ENCODE data around the gene SELENON.

The SELENON gene

DNA sequence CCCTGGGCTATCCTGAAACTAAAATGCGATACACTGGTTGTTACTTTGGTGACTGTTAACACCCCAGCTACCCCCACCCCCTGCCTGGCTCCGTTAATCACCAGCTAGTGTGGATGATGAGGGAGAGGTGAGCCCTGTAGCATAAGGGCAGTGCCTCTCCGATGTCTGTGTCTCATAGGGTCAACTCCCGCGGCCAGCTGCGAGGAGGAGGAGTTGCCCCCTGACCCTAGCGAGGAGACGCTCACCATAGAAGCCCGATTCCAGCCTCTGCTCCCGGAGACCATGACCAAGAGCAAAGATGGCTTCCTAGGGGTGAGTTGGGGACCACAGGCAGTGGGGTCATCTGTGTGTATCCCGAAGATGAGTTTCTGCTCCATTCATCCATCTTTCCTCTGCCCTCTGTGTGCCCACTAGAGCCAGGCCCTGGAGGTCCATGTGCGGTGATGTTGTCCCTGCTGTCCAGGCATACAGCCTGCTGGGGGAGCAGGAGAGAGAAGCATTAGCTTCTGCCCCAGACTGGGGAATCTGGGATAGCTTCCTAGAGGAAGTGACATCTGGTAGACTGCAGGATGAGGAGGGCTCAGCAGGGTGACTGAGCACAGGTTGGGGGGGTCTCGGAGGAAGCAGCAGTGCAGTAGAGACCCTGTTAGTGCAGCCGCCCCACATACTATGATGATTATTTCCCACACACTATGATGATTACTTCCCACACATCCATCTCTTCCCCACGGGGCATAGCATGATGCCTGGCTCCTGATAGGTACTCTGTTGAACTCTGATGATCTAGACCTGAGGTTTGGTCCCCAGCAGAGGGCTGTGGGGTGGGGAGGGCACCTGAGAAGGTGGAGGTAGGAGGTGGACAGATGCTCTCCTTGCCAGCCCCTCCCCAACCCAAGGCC, 5.2 kb downstream of the SELENON start:
- TF ChIP-seq CTCF (IDR thresholded peaks at IDR 0.05; ENCODE audit: extremely low read depth, insufficient read depth, missing control alignments): no peak
- in situ Hi-C loops (cut with MboI; ENCODE audit: low pct_unique_long_range_greater_than_20kb, low sequenced_read_pairs, unreplicated experiment): no loop called here

DNA sequence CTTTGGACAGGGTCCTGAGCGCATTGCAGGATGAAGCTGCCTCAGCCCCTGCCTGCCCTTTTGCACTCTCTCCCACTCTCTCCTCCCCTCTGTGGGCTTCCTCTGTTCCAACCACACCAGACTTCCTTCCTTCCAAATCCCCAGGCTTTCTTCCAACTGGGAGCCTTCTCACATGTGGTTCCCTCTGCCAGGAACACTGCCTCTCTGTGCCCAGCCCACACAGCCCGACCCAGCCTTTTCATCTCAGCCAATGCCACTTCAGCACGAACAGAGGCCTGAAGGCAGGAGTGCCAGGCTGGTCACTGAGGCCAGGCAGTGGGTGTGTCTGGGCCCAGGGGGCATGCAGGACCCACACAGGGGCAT, 5.9 kb downstream of the SELENON start:
- no peak for DNase-seq (ENCODE audit: low spot score)
- in situ Hi-C loops (cut with MboI; ENCODE audit: low pct_unique_long_range_greater_than_20kb, low sequenced_read_pairs, unreplicated experiment): no loop called here
- TF ChIP-seq CTCF (IDR thresholded peaks at IDR 0.05; ENCODE audit: extremely low read depth, insufficient read depth, missing control alignments): no peak

More for the DNA sequence above, 5.2 kb downstream of the SELENON start:
- no peak for DNase-seq (ENCODE audit: low spot score)

DNA sequence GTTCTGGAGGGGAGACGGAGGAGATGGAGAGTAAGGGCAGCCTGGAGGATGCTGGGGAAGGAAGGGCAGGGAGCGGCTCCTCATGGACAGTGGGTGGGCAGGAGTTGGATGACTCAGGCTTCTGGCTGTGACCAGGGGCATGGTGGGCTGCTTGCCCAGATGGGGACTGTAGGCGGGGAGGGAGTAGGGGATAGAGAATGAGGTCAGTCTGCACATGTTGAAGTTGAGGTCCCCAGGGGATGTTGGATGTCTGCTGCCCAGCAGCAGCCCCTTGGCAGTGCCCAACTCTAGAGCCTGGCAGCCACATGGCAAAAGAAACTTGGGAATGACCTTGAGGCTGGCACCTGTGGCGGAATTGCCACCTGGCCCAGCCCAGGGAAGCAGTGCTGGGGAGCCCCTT, 6.4 kb downstream of the SELENON start:
- no peak for DNase-seq (ENCODE audit: low spot score)
- no peak for TF ChIP-seq CTCF (IDR thresholded peaks at IDR 0.05; ENCODE audit: extremely low read depth, insufficient read depth, missing control alignments)
- in situ Hi-C loops (cut with MboI; ENCODE audit: low pct_unique_long_range_greater_than_20kb, low sequenced_read_pairs, unreplicated experiment): no loop called here

- in situ Hi-C loops (cut with MboI; ENCODE audit: low pct_unique_long_range_greater_than_20kb, low sequenced_read_pairs, unreplicated experiment): no loop called here
- TF ChIP-seq CTCF (IDR thresholded peaks at IDR 0.05; ENCODE audit: extremely low read depth, insufficient read depth, missing control alignments): no peak
- DNase-seq (ENCODE audit: low spot score): no peak
Observed at GRCh38 chr1:25807480-25808390, 7.7 kb downstream of the SELENON start.

GRCh38 chr1:25808481-25809244, 8.7 kb downstream of the SELENON start:
- in situ Hi-C loops (cut with MboI; ENCODE audit: low pct_unique_long_range_greater_than_20kb, low sequenced_read_pairs, unreplicated experiment): no loop called here
- no peak for TF ChIP-seq CTCF (IDR thresholded peaks at IDR 0.05; ENCODE audit: extremely low read depth, insufficient read depth, missing control alignments)
- DNase-seq (ENCODE audit: low spot score): no peak
